Myocyte (in vitro differentiated cells): ENCODE measurements around the gene OR2T8. TPM values are rescaled to one million over a fixed set of nuclear protein-coding genes. Genes with fewer than 3 reads are reported as not detected.

Source experiments
- DNase-seq: peaks from one replicate; pipeline ENCODE4 v3.0.0-alpha.2; 2012; ENCODE audit warnings: low read depth
- total RNA-seq: library from RNA; depleted of rRNA; stranded (reverse); fragments of >200 nt; gene quantifications from 2 replicates; pipeline ENCODE4 v1.2.3, GENCODE V29; 2014

The OR2T8 gene
- total RNA-seq, 1 donor from 2014 or later, result not detected

GRCh38 chr1:247961791-247962190 lies 41.7 kb downstream of the OR2T8 start:
- no peak for DNase-seq

- no peak for DNase-seq
Observed at GRCh38 chr1:247962911-247963588, 43.0 kb downstream of the OR2T8 start.

- DNase-seq, result no peak
Observed at GRCh38 chr1:247964933-247965332, 44.9 kb downstream of the OR2T8 start, which contains the start of gene OR2AK2. Gene OR2AK2, plus strand, starts transcription at chr1:247965233. Its CDS starts 144 bp downstream, at chr1:247965377.

GRCh38 chr1:247966532-247967204 lies 46.6 kb downstream of the OR2T8 start:
- DNase-seq, result no peak

Other genes starting within 250 kb of the OR2T8 start
- not detected in 2 replicates for gene OR13G1, start 240.5 kb upstream of the OR2T8 start, total RNA-seq
- gene OR6F1, start 203.6 kb upstream of the OR2T8 start, total RNA-seq, result not detected in 2 replicates
- gene OR14K1, start 181.6 kb upstream of the OR2T8 start, total RNA-seq, result not detected in 2 replicates
- gene OR14A2, start 172.1 kb upstream of the OR2T8 start, total RNA-seq, result not detected in 2 replicates
- not detected in 2 replicates for gene OR1C1, start 159.7 kb upstream of the OR2T8 start, total RNA-seq
- gene OR14A16, start 96.1 kb upstream of the OR2T8 start, total RNA-seq, result not detected in 2 replicates
- not detected in 2 replicates for gene OR11L1, start 78.4 kb upstream of the OR2T8 start, total RNA-seq
- not detected in 2 replicates for gene TRIM58, start 63.1 kb upstream of the OR2T8 start, total RNA-seq
- not detected in 2 replicates for gene OR2W3, start 24.7 kb upstream of the OR2T8 start, total RNA-seq
- gene OR2AJ1, start 4.6 kb downstream of the OR2T8 start, total RNA-seq, result not detected in 2 replicates
- not detected in 2 replicates for gene OR2L8, start 28.6 kb downstream of the OR2T8 start, total RNA-seq
- gene OR2AK2, start 45.0 kb downstream of the OR2T8 start, total RNA-seq, result not detected in 2 replicates
- not detected in 2 replicates for gene OR2L5, start 93.4 kb downstream of the OR2T8 start, total RNA-seq
- not detected in 2 replicates for gene OR2L2, start 109.8 kb downstream of the OR2T8 start, total RNA-seq
- gene OR2L3, start 126.6 kb downstream of the OR2T8 start, total RNA-seq, result not detected in 2 replicates
- gene OR2L13, start 174.9 kb downstream of the OR2T8 start, total RNA-seq, result not detected in 2 replicates
- gene OR2M5, start 224.9 kb downstream of the OR2T8 start, total RNA-seq, result not detected in 2 replicates